Cardiac fibroblast (primary cell): ENCODE measurements around the gene LAMB4.
A peak's percentile ranks its signal among the peaks of the same experiment; 100 is the strongest.

Source experiments
- DNase-seq, 2 donors: peaks; one replicate each; pipeline versions ENCODE4 v3.0.0 to v3.0.0-alpha.2; 2010; ENCODE audit warnings: low read depth in 2 of 2
- H3K4me3 ChIP-seq, 2 donors: replicated peaks in 1 of 2; 1 replicate in 1 of 2; 2 replicates in 1 of 2; pipeline ENCODE4 v1.5.1; 2011; ENCODE audit warnings: low read depth in 2 of 2, low read length in 2 of 2, mild to moderate bottlenecking in 2 of 2, moderate library complexity in 1 of 2
- CTCF ChIP-seq: IDR thresholded peaks from one replicate; pipeline ENCODE4 v1.5.1; 2011; ENCODE audit warnings: low read depth, mild to moderate bottlenecking, low read length, inconsistent platforms

LAMB4 gene

GRCh38 chr7:108007762-108008161 is 122.4 kb downstream of the LAMB4 start:
- TF ChIP-seq CTCF, result no peak
- DNase-seq, result no peak
- no peak overlapping the region for H3K4me3 ChIP-seq

GRCh38 chr7:108007261-108007660 is 122.9 kb downstream of the LAMB4 start:
- no peak for TF ChIP-seq CTCF
- peak in 1 of 2 donors; percentile 56 for DNase-seq
- H3K4me3 ChIP-seq, result no peak overlapping the region

- TF ChIP-seq CTCF, result no peak
- peak; percentile 79 to 90 for DNase-seq
- peak overlapping the region in 1 of 2 donors; percentile 30 for H3K4me3 ChIP-seq
Measured at GRCh38 chr7:108004220-108005142, 125.7 kb downstream of the LAMB4 start.

GRCh38 chr7:108003599-108003935 is 126.6 kb downstream of the LAMB4 start:
- no peak for TF ChIP-seq CTCF
- no peak for DNase-seq
- H3K4me3 ChIP-seq, result peak overlapping the region; percentile 79 to 89

- TF ChIP-seq CTCF, result no peak
- peak; percentile 87 to 91 for DNase-seq
- peak within 1 kb of the TSS; percentile 79 to 89 for H3K4me3 ChIP-seq
Measured at GRCh38 chr7:108002726-108003598, 127.2 kb downstream of the LAMB4 start, which contains the start of gene LAMB1. Gene LAMB1 (minus strand): TSS chr7:108003161. CDS start chr7:108002885, 276 bp downstream.

- H3K4me3 ChIP-seq, result peak overlapping the region; percentile 79 to 89
- peak; percentile 38 to 52 for DNase-seq
Measured at GRCh38 chr7:108001764-108002725, 128.1 kb downstream of the LAMB4 start.

More at GRCh38 chr7:108001764-108002725, 128.1 kb downstream of the LAMB4 start:
- no peak for TF ChIP-seq CTCF
